ELR (cell line): ENCODE data around the gene ARID1B.
"Not testable (repeated sequence)": the region's sequence is repeated elsewhere in the genome, so short reads cannot be mapped to it uniquely, and the experiment has no call there.

Experiments
- DNase-seq: peaks from one replicate; pipeline ENCODE4 v3.0.0-alpha.2; 2015; ENCODE audit warnings: low read depth

Gene ARID1B

DNA sequence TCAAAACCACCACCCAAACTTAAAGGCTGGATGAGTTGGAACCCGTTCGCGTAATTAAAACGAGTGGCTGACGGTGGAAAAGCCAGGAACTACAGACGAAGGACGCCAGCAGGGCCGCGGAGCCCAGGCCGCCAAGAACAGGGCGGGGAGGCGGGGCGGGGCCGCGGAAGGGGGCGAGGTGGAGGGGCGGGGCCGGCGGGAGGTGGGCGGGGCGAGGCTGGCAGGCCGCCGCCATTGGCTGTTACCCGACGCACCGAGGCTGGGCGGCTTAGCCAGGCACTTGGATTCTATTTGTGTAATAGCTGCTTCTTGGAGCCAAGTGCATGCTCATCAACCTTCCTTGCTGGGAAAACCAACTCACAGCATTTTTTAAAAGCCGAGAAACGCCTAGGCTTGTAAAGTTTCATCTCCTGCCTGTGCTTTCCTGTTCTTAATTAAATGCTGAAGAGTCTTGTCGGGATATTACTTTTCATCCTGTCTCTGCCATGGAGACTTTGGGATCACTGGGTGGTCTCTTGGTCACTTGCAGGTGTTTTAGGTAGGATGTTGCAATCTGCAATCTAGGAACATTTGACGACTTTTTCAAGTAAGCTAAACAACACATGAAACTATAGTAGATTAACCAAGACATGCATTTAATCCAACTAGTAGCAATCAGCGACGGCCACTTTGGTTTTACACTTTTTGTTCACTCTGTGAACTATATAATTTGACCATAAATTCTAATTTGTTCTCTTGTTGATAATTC, 245.0 kb downstream of the ARID1B start:
- DNase-seq, result peak; percentile 88

- no peak for DNase-seq
Observed at GRCh38 chr6:157023958-157024357, 246.8 kb downstream of the ARID1B start.

GRCh38 chr6:157024745-157025144, 247.6 kb downstream of the ARID1B start:
- no peak for DNase-seq

GRCh38 chr6:157025437-157025836, 248.3 kb downstream of the ARID1B start:
- DNase-seq, result peak; percentile 64

- no peak for DNase-seq
Observed at GRCh38 chr6:157029980-157030690, 253.0 kb downstream of the ARID1B start.

DNA sequence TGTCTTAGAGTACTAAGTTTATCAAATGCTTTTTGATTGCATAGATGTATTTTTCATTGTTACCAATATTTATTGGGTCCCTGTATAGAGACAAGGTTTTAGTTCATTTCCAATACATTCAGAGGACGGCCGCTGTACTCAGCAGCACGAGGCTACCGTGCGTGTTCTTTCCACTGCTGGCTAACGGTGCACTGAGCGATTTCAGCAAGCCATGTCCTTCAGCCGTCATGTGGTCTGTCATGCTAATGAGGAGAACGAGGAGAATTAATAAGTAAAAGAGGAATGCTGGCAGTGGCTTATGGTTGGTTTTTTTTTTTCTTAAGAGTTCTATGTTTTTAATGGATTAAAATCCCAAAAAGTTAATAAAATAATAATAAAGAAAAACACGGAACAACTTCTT, 253.6 kb downstream of the ARID1B start:
- no peak for DNase-seq

GRCh38 chr6:157032923-157033322, 255.7 kb downstream of the ARID1B start:
- DNase-seq, result no peak

DNA sequence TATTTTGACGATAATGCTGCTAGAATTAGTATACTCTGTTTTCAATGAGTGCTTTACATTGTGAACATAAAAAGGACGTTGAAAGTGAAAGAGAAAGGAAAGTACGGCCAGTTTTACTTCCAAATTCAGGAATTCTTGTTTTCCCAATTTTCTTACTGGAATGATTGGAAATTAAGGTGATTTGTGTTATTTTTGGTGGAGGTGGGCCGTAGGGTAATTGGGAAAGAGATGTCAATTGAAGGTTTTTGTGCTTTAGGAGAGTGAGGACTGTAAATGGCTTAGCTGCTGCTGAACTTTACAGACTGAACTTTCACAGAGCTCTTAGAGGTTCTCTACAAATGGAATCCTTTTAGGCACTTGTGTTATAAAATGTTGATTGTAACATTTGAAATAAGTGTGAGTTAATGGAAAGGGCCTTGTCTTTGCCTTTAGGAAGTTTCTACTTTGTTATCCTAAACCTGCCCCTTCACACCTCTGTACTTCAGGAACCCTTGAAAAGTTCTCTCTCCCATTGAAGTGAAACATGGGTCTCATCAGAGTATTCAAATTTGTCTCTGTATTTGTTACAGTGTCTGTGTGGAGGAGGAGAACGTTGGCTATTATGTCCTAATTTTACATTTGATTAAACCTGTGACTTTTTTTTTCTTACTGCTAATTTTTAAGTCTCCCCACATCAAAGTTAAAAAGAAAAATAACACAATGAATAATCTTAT, 256.4 kb downstream of the ARID1B start:
- DNase-seq, result peak; percentile 25

DNA sequence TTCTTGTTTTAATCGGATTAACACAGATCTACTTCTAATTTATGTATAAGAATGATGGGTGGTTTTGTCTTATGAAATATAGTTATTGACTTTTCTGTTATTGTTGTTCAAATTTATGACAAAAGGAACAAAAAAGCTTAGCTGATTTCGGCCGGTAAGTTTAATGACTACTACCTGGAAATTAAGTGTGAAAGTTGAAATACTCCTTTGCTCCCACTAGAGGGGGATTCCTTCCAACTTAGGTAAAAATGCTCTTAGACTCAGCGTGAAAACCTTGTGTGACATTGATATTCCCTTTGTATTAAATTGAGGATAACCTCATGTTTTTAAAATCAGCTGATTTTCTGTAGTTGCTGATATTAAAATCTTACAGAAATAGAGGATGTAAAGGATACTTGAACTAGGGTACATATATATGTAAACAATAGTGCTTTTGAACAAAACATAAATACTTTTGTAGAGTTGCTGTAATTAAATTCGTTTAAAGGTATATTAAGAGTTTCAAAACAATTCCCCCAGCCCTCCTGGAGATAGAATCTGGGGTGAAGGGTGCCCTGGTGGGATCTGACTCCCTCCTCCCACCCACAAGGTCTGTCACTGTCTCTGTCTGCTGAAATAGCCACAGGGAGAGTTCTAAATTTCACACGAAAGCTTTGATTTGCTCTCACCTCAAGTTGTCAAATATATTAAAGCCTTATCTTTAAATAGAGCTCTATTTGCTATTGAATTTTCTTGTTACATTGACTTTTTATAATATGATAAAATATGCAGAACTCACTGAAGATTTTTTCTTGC, 257.5 kb downstream of the ARID1B start:
- peak; percentile 79 for DNase-seq

DNA sequence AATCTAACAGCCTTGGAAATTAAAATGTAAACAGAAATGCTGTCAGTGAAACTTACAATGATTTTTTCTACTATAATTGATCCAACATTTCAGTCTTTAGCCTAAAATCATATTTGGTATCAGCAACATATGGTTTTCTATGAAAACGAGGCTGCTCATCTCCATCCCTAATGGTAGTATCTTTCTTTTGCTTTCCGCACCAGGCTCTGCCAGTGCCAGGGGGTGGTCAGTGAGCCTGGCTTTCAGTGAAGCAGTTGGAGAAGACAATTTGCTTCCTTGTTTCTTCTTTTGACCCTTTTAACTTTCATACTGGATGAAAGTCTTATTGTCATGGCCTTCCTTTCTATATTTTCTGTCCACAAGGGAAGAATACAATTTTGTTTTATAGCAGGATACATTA, 258.4 kb downstream of the ARID1B start:
- no peak for DNase-seq

- DNase-seq, result no peak
Observed at GRCh38 chr6:157036245-157036711, 259.1 kb downstream of the ARID1B start.

- DNase-seq, result no peak
Observed at GRCh38 chr6:157037165-157037564, 260.0 kb downstream of the ARID1B start.

- no peak for DNase-seq
Observed at GRCh38 chr6:157038610-157039009, 261.4 kb downstream of the ARID1B start.

DNA sequence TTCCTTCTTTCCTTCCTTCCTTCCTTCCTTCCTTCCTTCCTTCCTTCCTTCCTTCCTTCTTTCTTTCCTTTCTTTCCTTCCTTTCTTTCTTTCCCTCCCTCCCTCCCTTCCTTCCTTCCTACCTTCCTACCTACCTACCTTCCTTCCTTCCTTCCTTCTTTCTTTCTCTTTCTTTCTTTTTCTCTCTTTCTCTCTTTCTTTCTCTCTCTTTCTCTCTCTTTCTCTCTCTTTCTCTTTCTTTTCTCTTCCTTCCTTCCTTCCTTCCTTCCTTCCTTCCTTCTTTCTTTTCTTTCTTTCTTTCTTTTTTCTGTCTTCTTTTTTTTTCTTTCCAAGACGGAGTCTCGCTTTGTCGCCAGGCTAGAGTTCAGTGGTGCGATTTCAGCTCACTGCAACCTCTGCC, 262.5 kb downstream of the ARID1B start:
- not testable (repeated sequence) for DNase-seq

- DNase-seq, result no peak
Observed at GRCh38 chr6:157040191-157040590, 263.0 kb downstream of the ARID1B start.

DNA sequence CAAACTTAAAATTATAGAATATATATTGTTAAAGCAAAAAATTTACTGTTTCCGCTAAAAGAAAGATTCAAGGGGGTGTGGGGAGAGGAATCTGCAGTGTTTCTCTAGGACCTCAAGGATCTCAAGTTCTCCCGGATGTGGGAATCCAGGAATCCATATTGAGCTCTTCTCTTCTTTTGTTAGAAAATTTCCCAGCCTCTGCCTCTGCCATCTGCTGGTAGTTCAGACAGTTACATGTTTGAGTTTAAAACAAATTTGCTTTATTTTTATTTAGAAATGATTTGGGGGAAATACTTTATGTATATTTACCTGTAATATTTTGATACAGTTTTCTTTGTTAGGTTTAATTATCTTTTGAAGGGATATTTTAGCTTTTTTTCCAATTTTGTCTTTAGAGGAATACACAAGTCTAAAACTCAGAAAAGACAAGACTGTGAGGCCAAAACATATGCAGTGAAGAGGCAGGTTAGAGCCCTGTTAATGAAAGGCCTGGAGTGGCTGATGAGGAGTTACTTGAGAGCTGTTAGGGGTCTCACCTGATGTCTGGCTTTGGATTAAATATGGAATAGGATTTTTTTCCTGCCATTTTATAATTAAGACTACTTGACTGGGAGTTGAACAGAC, 268.8 kb downstream of the ARID1B start:
- DNase-seq, result peak; percentile 86

DNA sequence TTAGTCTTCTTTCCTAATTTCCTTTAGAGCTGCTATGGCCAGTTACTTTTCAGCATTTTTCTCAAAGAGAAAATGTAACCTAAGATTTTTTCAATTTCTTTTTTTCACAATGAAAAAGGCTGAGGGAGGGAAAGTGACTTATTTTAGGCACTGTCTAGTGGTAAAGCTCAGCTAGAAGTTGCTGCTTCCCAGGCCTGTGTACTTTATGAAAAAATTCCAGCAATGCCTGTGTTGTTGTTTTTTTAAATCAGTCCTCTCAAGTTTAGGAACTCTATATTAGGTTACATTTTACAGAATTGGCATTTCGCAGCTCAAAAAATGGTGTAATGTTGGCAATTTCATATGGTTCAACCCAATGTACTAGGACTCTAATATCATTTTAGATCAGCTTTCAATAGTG, 269.6 kb downstream of the ARID1B start:
- no peak for DNase-seq

- DNase-seq, result no peak
Observed at GRCh38 chr6:157047328-157047727, 270.1 kb downstream of the ARID1B start.

- no peak for DNase-seq
Observed at GRCh38 chr6:157047951-157048350, 270.8 kb downstream of the ARID1B start.

DNA sequence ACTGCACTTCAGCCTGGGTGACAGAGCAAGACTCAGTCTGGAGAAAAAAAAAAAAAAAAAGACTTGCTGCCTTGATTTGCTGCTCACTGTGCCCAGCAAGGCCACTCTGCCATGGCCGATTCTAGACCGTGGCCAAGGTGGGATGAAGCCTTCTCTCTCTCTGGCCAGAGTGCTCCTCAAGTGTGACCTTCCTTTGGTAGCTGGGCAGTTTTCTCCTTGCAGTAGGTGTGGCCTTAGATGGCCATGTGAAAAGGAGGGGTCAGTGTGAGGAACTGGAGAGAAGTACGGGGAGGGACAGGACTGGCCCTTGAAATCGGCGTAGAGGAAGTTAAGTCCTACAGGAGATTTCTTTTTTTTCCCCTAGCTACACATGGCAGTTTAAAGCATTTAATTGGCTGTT, 272.0 kb downstream of the ARID1B start:
- no peak for DNase-seq

- no peak for DNase-seq
Observed at GRCh38 chr6:157050537-157051265, 273.5 kb downstream of the ARID1B start.
